OCI-LY7 (cell line): ENCODE measurements around the gene COL24A1. TPM values are rescaled to one million over a fixed set of nuclear protein-coding genes. Genes with fewer than 3 reads are reported as not detected.

Source experiments
- BruUV-seq: library from RNA; stranded (reverse); fragments of 400-500 nt; replicated peaks from 2 replicates; lab custom pipeline; 2021; lab: Mats Ljungman, UMichigan
- CTCF ChIA-PET: fragments of 300-600 bp; sonication (Branson Sonifier 250); formaldehyde crosslinking; loops from one replicate; lab custom pipeline; 2022; ENCODE audit warnings: antibody characterized with exemption; ENCODE audit not compliant: unreplicated experiment; lab: Charles Lee
- POLR2A ChIA-PET: fragments of 300-600 bp; sonication (Branson Sonifier 250); formaldehyde crosslinking; loops from one replicate; lab custom pipeline; 2022; ENCODE audit warnings: antibody characterized with exemption; lab: Charles Lee
- DNase-seq: peaks from one replicate; pipeline ENCODE4 v3.0.0-alpha.2; 2015; ENCODE audit warnings: low spot score
- H2AFZ ChIP-seq: fragments of 200-600 bp; sonication (generic), shearing (Covaris generic); 2 replicates; pipeline ENCODE4 v1.6.1; 2014; ENCODE audit warnings: mild to moderate bottlenecking, antibody characterized with exemption, low read length, moderate library complexity
- H3K27ac ChIP-seq: fragments of 200-600 bp; sonication (generic); 2 replicates; pipeline ENCODE4 v1.5.1; 2014; ENCODE audit warnings: mixed run types, low read depth, mild to moderate bottlenecking, moderate library complexity, low read length, inconsistent platforms; ENCODE audit not compliant: poor library complexity, severe bottlenecking
- H3K36me3 ChIP-seq: fragments of 200-600 bp; sonication (generic); 2 replicates; pipeline ENCODE4 v1.6.1; 2014; ENCODE audit warnings: mild to moderate bottlenecking, antibody characterized with exemption, low read length, moderate library complexity, mixed read lengths; ENCODE audit not compliant: insufficient read depth
- H3K4me1 ChIP-seq: fragments of 200-600 bp; sonication (generic); 2 replicates; pipeline ENCODE4 v1.5.1; 2014; ENCODE audit warnings: mild to moderate bottlenecking, low read length; ENCODE audit not compliant: insufficient read depth, poor library complexity, severe bottlenecking
- H3K4me2 ChIP-seq: fragments of 200-600 bp; sonication (generic); 2 replicates; pipeline ENCODE4 v1.6.1; 2014; ENCODE audit warnings: mild to moderate bottlenecking, low read length
- H3K4me3 ChIP-seq: fragments of 200-600 bp; sonication (generic); 2 replicates; pipeline ENCODE4 v1.5.1; 2014; ENCODE audit warnings: mild to moderate bottlenecking, low read depth, low read length; ENCODE audit not compliant: poor library complexity, severe bottlenecking
- H3K79me2 ChIP-seq: fragments of 200-600 bp; sonication (generic); 2 replicates; pipeline ENCODE4 v1.6.1; 2016; ENCODE audit warnings: low read depth, mild to moderate bottlenecking, low read length, moderate library complexity, mixed read lengths; ENCODE audit not compliant: insufficient read depth
- H3K9me2 ChIP-seq: fragments of 200-600 bp; sonication (generic); 2 replicates; pipeline ENCODE4 v1.6.1; 2016; ENCODE audit warnings: mild to moderate bottlenecking, low read length, mixed read lengths; ENCODE audit not compliant: insufficient read depth
- H3K9me3 ChIP-seq: fragments of 200-600 bp; sonication (generic); 2 replicates; pipeline ENCODE4 v1.6.1; 2014; ENCODE audit warnings: mild to moderate bottlenecking, mixed run types, low read length, mixed read lengths
- H4K20me1 ChIP-seq: fragments of 200-600 bp; sonication (generic); 2 replicates; pipeline ENCODE4 v1.6.1; 2014; ENCODE audit warnings: mild to moderate bottlenecking, antibody characterized with exemption, low read length, moderate library complexity, mixed read lengths; ENCODE audit not compliant: insufficient read depth
- EZH2phosphoT487 ChIP-seq: fragments of 200-600 bp; sonication (generic); IDR thresholded peaks from 2 replicates; pipeline ENCODE4 v1.6.1; 2018; ENCODE audit warnings: low read depth, borderline replicate concordance, mild to moderate bottlenecking, mixed run types, antibody characterized with exemption, low read length, moderate library complexity, mixed read lengths
- intact Hi-C: fragments of 100-400 bp; cut with micrococcal nuclease; formaldehyde crosslinking; loops from one replicate; pipeline ENCODE4 v1.10.0; 2022; ENCODE audit not compliant: unreplicated experiment
- total RNA-seq, 2 experiments: library from RNA; depleted of rRNA in 1 of 2; stranded (reverse); fragments of >200 nt in 1 of 2; shearing (Covaris generic) in 1 of 2; gene quantifications; 2 replicates each; pipeline ENCODE4 v1.2.3, GENCODE V29; 2014 to 2022
- TF ChIP-seq, protein P1 (sequence below): fragments of 200-600 bp; sonication (generic); conservative IDR thresholded peaks from 2 replicates; pipeline ENCODE4 v1.5.1; 2014; ENCODE audit warnings: mild to moderate bottlenecking, antibody characterized with exemption, low read length, moderate library complexity, mixed read lengths

The COL24A1 gene
- total RNA-seq, 2 experiments from 2014 or later: 0.06 to 0.23 TPM

DNA sequence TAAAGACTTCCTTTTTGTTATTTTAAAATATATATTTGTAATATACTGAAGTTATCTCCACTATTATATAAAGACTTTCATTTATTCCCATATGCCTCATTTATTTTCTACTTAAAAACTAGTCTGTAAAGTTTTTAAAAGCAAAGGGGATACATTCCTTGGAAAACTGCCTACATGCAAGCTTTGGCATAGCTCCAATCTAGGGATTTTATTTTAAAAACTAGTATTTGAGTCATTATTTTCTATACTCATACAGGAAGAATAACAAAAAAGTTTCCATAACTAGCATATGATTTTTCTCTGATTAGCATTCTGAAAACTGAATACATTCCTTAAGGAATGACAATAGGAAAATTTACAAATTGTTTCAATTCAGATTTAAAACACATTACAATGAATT, 88.9 kb downstream of the COL24A1 start:
- Histone ChIP-seq H2AFZ (no peak overlapping the region), H3K4me1 (no peaks in the 10 kb centered on the region), H3K79me2 (no peaks in the 10 kb centered on the region), H3K27ac (no peak overlapping the region), H3K9me2 (no peaks in the 10 kb centered on the region), H4K20me1 (no peaks in the 10 kb centered on the region), H3K9me3 (no peaks in the 10 kb centered on the region), H3K4me3 (no peak overlapping the region), H3K36me3 (no peaks in the 10 kb centered on the region), H3K4me2 (no peak overlapping the region)
- intact Hi-C loops: no loop called here
- DNase-seq: no peak
- POLR2A ChIA-PET: no interaction called here
- no TSS peak for BruUV-seq
- TF ChIP-seq EZH2phosphoT487: no peak
- TF ChIP-seq, protein P1, sequence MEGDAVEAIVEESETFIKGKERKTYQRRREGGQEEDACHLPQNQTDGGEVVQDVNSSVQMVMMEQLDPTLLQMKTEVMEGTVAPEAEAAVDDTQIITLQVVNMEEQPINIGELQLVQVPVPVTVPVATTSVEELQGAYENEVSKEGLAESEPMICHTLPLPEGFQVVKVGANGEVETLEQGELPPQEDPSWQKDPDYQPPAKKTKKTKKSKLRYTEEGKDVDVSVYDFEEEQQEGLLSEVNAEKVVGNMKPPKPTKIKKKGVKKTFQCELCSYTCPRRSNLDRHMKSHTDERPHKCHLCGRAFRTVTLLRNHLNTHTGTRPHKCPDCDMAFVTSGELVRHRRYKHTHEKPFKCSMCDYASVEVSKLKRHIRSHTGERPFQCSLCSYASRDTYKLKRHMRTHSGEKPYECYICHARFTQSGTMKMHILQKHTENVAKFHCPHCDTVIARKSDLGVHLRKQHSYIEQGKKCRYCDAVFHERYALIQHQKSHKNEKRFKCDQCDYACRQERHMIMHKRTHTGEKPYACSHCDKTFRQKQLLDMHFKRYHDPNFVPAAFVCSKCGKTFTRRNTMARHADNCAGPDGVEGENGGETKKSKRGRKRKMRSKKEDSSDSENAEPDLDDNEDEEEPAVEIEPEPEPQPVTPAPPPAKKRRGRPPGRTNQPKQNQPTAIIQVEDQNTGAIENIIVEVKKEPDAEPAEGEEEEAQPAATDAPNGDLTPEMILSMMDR: no peak
- CTCF ChIA-PET: no interaction called here

DNA sequence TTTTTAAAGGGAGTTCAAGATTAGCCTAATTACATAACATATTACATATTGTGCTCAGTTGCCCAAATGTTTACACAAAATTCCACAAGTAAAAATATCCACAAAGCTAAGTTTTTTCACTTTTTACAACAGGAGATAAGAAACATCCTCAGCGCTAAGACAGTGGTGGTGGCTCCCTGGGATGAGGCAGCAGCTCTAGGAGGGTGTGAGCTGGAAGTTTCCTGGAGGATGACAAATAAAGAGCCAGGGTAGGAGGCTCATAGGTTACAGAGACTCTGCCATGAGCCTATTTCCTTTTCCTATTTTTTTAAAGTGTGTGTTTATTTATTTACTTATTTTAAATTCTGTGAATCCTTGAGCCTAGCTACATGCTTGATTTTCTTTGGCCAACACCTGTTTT, 91.7 kb downstream of the COL24A1 start:
- H3K27ac ChIP-seq: no peak overlapping the region
- intact Hi-C loops: no loop called here
- TF ChIP-seq EZH2phosphoT487: no peak
- TF ChIP-seq, protein P1: no peak
- POLR2A ChIA-PET: no interaction called here
- H3K4me1 ChIP-seq: no peaks in the 10 kb centered on the region
- no peak overlapping the region for H2AFZ ChIP-seq
- no peaks in the 10 kb centered on the region for H3K36me3 ChIP-seq
- H3K79me2 ChIP-seq: no peaks in the 10 kb centered on the region
- H3K9me3 ChIP-seq: no peaks in the 10 kb centered on the region
- CTCF ChIA-PET: no interaction called here
- H3K9me2 ChIP-seq: no peaks in the 10 kb centered on the region
- no peak for DNase-seq
- no peak overlapping the region for H3K4me3 ChIP-seq
- no peaks in the 10 kb centered on the region for H4K20me1 ChIP-seq
- H3K4me2 ChIP-seq: no peak overlapping the region
- BruUV-seq: no TSS peak

DNA sequence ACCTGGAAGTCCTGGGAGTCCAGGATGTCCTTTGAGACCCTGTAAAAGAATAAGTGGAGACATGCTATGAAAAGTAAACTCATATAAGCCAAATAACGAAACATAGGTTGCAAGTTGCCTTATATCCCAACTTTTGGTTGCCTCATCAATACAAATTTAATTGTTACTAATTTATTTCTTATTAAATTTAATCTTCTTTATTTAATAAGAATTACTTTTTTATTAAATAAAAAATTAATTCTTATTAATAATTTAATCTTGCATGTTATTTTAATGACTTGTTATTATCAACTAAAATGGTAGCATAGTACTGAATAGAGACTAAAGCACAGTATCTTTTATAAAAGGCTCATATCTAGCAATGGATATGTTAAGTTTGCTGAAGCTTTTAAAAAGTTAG, 92.9 kb downstream of the COL24A1 start:
- no peaks in the 10 kb centered on the region for H3K9me2 ChIP-seq
- no peaks in the 10 kb centered on the region for H4K20me1 ChIP-seq
- H2AFZ ChIP-seq: no peak overlapping the region
- BruUV-seq: no TSS peak
- ChIA-PET CTCF (no interaction called here), POLR2A (interaction anchor here (0.6 kb wide), 1 partner anchor 295 kb away, joined by 3 read pairs; no protein-coding TSS in a partner anchor)
- no peaks in the 10 kb centered on the region for H3K9me3 ChIP-seq
- no peak for DNase-seq
- intact Hi-C loops: no loop called here
- H3K4me3 ChIP-seq: no peak overlapping the region
- H3K36me3 ChIP-seq: no peaks in the 10 kb centered on the region
- TF ChIP-seq EZH2phosphoT487: no peak
- TF ChIP-seq, protein P1: no peak
- no peak overlapping the region for H3K27ac ChIP-seq
- no peak overlapping the region for H3K4me2 ChIP-seq
- no peaks in the 10 kb centered on the region for H3K79me2 ChIP-seq
- no peaks in the 10 kb centered on the region for H3K4me1 ChIP-seq
